NT2/D1 (cell line): Measurements from ENCODE around the gene AFDN.

ENCODE experiments used
- DNase-seq: peaks from one replicate; pipeline ENCODE4 v3.0.0-alpha.2; 2011; ENCODE audit warnings: low read depth, low spot score
- H3K27me3 ChIP-seq: 2 replicates; pipeline ENCODE4 v1.6.0; 2011; ENCODE audit warnings: mild to moderate bottlenecking; ENCODE audit not compliant: insufficient read length, insufficient read depth
- H3K36me3 ChIP-seq: 2 replicates; pipeline ENCODE4 v1.6.1; 2011; ENCODE audit warnings: mild to moderate bottlenecking, low read length, mixed read lengths; ENCODE audit not compliant: insufficient read depth, insufficient read length
- H3K4me1 ChIP-seq: 2 replicates; pipeline ENCODE4 v1.5.1; 2011; ENCODE audit not compliant: insufficient read depth, insufficient read length
- H3K4me3 ChIP-seq: 2 replicates; pipeline ENCODE4 v1.5.1; 2011; ENCODE audit warnings: low read depth; ENCODE audit not compliant: insufficient read length
- H3K9ac ChIP-seq: 2 replicates; pipeline ENCODE4 v1.6.0; 2011; ENCODE audit warnings: low read depth; ENCODE audit not compliant: insufficient read length
- H3K9me3 ChIP-seq: 2 replicates; pipeline ENCODE4 v1.5.1; 2011; ENCODE audit warnings: mild to moderate bottlenecking, low read length; ENCODE audit not compliant: insufficient read depth
- SUZ12 ChIP-seq: IDR thresholded peaks from 2 replicates; pipeline ENCODE4 v1.6.1; 2011; ENCODE audit not compliant: insufficient read length, insufficient read depth; ENCODE audit errors: extremely low read depth
- YY1 ChIP-seq: IDR thresholded peaks from 2 replicates; pipeline ENCODE4 v1.6.1; 2011; ENCODE audit not compliant: insufficient read length, insufficient read depth
- ZNF274 ChIP-seq: IDR thresholded peaks from 2 replicates; pipeline ENCODE4 v1.6.1; 2011; ENCODE audit warnings: mild to moderate bottlenecking, low read depth, low read length

Gene AFDN

GRCh38 chr6:167872538-167873210 lies 46.0 kb downstream of the AFDN start:
- peaks cover 50% of the 10 kb centered on the region for H3K36me3 ChIP-seq
- H3K4me1 ChIP-seq = no peaks in the 10 kb centered on the region
- H3K9ac ChIP-seq = no peak overlapping the region
- TF ChIP-seq SUZ12 (no peak), ZNF274 (no peak), YY1 (no peak)
- H3K4me3 ChIP-seq = no peak overlapping the region
- no peaks in the 10 kb centered on the region for H3K9me3 ChIP-seq
- DNase-seq = no peak
- H3K27me3 ChIP-seq = no peaks in the 10 kb centered on the region

GRCh38 chr6:167877994-167878779 lies 51.5 kb downstream of the AFDN start:
- no peaks in the 10 kb centered on the region for H3K9me3 ChIP-seq
- H3K27me3 ChIP-seq = no peaks in the 10 kb centered on the region
- no peak overlapping the region for H3K4me3 ChIP-seq
- H3K36me3 ChIP-seq = peaks cover 58% of the 10 kb centered on the region
- H3K9ac ChIP-seq = no peak overlapping the region
- no peaks in the 10 kb centered on the region for H3K4me1 ChIP-seq
- no peak for TF ChIP-seq ZNF274
- TF ChIP-seq SUZ12 = no peak
- no peak for TF ChIP-seq YY1
- no peak for DNase-seq

DNA sequence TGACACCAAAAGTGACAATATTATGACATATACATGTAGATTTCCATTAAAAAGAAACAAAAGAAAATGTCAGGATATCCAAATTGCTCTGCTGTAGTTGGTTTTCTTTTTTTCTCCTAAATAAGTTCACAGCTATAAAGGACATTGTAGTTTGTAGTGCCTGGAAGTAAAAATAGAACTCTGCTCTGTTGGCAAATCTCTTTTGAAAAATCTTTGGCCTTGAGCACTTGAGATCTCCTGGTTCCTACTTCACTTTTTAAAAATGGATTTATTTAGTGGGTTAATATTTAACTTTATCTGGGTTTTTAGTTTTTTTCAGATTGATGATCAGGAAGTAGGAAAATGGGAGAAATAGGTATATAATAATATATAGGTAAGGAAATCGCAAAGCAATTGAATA lies 52.9 kb downstream of the AFDN start:
- H3K27me3 ChIP-seq = no peaks in the 10 kb centered on the region
- no peaks in the 10 kb centered on the region for H3K4me1 ChIP-seq
- no peak for TF ChIP-seq YY1
- no peak for TF ChIP-seq SUZ12
- TF ChIP-seq ZNF274 = no peak
- no peak overlapping the region for H3K9ac ChIP-seq
- H3K36me3 ChIP-seq = peaks cover 63% of the 10 kb centered on the region
- no peak for DNase-seq
- H3K4me3 ChIP-seq = no peak overlapping the region
- no peaks in the 10 kb centered on the region for H3K9me3 ChIP-seq

DNA sequence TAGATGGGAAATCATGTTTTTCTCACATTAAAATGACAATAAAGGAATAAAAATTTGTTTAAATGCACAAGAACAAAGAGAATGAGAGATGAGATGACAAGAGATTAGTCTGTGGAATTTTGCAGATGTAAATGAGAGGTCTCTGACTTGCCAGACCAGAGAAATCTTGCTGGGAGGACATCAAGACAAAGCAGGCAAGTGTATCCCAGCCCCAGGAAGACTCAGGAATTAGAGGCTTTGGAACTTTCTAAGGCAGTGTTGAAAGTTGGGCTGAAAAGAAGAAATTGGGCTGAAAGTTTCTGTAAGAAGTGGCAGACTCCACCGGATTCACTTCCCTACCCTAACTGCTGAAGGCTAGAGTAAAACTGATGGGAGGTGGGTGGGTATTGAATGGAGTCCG lies 54.6 kb downstream of the AFDN start:
- Histone ChIP-seq H3K27me3 (no peaks in the 10 kb centered on the region), H3K4me3 (no peak overlapping the region), H3K36me3 (peaks cover 58% of the 10 kb centered on the region), H3K9me3 (no peaks in the 10 kb centered on the region), H3K9ac (no peak overlapping the region), H3K4me1 (no peaks in the 10 kb centered on the region)
- DNase-seq = no peak
- no peak for TF ChIP-seq YY1
- TF ChIP-seq SUZ12 = no peak
- TF ChIP-seq ZNF274 = no peak

DNA sequence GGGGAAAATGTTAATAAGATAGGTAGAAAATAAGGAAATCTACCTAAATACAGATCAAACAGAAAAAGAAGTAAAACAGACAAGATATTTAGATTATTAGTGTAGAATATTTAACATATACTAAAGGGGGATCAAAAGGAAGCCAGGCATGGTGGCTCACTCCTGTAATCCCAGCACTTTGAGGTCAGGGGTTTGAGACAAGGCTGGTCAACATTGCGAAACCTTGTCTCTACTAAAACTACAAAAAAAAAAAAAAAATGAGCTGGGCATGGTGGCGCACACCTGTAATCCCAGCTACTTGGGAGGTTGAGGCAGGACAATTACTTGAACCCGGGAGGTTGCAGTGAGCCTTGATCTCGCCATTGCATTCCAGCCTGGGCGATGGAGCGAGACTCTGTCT lies 55.5 kb downstream of the AFDN start:
- Histone ChIP-seq H3K27me3 (no peaks in the 10 kb centered on the region), H3K4me1 (no peaks in the 10 kb centered on the region), H3K9me3 (no peaks in the 10 kb centered on the region), H3K36me3 (peaks cover 55% of the 10 kb centered on the region), H3K9ac (no peak overlapping the region), H3K4me3 (no peak overlapping the region)
- no peak for DNase-seq
- no peak for TF ChIP-seq ZNF274
- TF ChIP-seq SUZ12 = no peak
- TF ChIP-seq YY1 = no peak

DNA sequence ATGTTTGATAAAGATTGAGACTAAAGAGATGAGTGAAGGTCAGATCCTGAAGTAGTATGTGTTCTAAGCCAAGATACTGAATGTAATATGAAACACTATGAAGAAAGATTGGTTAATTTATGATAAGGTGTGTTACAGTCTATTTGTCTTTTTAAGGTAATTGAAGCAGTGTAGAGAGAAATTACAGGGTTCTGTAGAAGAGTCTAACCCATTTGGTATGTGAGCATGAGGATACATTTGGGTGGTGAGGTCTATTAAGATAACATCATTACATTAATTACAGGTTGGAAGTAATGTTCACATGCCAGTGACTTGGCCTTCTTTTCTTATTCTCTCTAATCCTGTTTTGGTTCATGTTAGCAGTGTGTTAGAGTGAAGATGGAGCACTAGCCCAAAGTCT lies 61.4 kb downstream of the AFDN start:
- no peaks in the 10 kb centered on the region for H3K9me3 ChIP-seq
- TF ChIP-seq SUZ12 = no peak
- TF ChIP-seq YY1 = no peak
- no peak for TF ChIP-seq ZNF274
- H3K36me3 ChIP-seq = peaks cover 28% of the 10 kb centered on the region
- no peaks in the 10 kb centered on the region for H3K27me3 ChIP-seq
- no peak for DNase-seq
- no peak overlapping the region for H3K9ac ChIP-seq
- no peaks in the 10 kb centered on the region for H3K4me1 ChIP-seq
- no peak overlapping the region for H3K4me3 ChIP-seq
